NCI-H2029 treated with DMSO at 0.1 percent for 48 hours (cell line): ENCODE measurements around the gene FKBP5.
"Not testable (repeated sequence)": the region's sequence is repeated elsewhere in the genome, so short reads cannot be mapped to it uniquely, and the experiment has no call there.

ENCODE experiments used
- DNase-seq: peaks from one replicate; lab custom pipeline; 2025; lab: John Stamatoyannopoulos, UW

Gene FKBP5

DNA sequence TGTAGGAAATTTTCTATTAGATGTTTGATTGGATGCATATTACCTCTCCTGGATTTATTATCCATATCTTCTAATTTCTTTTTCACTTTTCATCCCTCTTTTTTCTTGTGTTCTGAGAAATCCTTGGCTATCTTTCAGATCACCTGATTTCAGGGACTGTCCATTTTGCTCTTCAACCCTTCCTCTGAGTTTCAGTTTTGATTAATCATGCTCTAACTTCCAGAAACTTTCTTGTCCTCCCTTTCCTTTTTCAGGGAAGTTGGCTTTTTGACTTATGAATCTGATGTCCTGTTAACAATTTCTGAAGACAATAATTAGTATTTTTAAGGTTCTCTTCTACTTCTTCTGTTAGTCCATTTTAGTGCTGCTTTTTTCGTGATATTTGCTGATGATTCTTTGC is 79.1 kb downstream of the FKBP5 start:
- no peak for DNase-seq

GRCh38 chr6:35607517-35608233 is 81.0 kb downstream of the FKBP5 start:
- DNase-seq: no peak

DNA sequence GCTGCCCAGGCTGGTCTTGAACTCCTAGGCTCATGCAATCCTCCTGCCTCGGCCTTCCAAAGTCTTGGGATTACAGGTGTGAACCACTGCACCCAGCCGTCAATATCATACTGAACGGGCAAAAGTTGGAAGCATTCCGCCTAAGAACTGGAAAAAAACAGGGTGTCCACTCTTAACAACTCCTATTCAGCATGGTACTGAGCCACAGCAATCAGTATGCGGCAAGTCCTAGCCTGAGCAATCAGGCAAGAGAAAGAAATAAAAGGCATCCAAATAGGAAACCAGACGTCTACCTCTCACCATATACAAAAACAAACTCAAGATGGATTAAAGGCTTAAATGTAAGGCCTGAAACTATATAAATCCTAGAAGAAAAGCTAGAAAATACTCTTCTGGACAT is 83.1 kb downstream of the FKBP5 start:
- no peak for DNase-seq

GRCh38 chr6:35603326-35604202 is 85.2 kb downstream of the FKBP5 start:
- no peak for DNase-seq

DNA sequence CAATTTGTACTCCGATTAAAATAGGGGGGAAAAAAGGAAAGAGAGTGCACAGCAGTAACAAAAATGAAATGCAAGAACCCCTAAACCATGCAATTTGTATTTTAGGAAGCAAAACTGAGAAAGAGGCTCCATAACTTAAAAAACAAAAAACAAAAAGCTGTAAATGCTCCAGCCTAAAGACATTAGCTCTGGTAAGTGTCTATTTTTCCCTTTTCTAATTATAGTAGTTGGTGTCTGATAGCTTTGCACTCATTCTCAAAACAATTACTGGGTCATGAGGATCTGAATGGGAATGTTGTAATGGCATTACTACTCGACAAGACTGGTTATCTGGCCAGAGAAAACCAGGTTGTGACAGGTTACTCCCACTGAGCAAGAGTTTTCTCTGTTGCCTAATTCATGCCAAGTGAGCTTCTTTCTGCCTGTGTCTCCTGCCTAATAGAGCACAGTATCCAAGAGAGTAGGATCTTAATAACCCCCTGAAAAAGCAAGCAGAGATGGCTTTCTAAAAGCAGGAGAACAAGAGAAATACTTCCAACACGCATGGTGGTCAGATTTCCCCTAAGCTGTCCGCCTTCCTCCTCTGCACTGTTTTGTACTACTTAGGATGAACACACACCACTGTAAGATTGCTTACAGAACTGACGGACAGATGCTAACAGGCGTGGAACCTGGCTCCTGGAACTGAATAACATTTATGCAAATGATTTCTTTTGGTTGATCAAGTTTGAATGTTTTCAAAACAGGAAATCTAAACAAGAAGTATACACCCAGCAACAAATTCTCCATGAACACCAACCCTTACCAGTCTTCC is 86.4 kb downstream of the FKBP5 start:
- no peak for DNase-seq

GRCh38 chr6:35601331-35602132 is 87.2 kb downstream of the FKBP5 start:
- DNase-seq: no peak

DNA sequence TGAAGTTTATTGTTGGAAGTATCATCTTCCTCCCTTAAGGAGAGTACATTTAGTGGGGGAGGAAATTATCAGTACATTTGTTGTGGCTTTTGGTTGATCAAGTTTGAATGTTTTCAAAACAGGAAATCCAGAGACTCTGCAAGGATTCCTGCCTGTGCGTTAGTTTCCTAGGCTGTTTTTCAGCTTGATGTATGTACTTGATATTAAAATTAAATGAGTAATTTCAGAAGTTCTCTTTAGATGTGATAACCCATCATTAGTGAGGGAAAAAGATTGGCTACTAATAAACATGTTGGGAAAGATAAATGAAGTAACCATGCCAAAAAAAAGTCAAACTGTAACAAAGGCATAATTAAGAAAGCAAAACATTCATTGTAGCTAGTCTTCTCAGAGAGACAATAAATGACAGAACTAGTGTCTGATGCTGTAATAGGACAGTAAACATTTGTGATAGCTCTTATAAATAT is 88.0 kb downstream of the FKBP5 start:
- no peak for DNase-seq

- no peak for DNase-seq
Observed at GRCh38 chr6:35599761-35600658, 88.7 kb downstream of the FKBP5 start.

DNA sequence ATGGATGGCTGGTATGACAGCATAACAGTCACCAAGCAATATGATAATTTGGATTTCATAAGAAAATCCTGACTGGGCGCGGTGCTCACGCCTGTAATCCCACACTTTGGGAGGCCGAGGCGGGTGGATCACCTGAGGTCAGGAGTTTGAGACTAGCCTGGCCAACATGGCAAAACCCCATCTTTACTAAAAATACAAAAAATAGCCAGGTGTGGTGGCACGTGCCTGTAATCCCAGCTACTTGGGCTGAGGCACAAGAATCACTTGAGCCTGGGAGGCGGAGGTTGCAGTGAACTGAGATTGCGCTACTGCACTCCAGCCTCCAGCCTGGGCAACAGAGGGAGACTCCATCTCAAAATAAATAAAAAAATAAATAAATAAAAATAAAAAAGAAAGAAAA is 90.1 kb downstream of the FKBP5 start:
- not testable (repeated sequence) for DNase-seq

DNA sequence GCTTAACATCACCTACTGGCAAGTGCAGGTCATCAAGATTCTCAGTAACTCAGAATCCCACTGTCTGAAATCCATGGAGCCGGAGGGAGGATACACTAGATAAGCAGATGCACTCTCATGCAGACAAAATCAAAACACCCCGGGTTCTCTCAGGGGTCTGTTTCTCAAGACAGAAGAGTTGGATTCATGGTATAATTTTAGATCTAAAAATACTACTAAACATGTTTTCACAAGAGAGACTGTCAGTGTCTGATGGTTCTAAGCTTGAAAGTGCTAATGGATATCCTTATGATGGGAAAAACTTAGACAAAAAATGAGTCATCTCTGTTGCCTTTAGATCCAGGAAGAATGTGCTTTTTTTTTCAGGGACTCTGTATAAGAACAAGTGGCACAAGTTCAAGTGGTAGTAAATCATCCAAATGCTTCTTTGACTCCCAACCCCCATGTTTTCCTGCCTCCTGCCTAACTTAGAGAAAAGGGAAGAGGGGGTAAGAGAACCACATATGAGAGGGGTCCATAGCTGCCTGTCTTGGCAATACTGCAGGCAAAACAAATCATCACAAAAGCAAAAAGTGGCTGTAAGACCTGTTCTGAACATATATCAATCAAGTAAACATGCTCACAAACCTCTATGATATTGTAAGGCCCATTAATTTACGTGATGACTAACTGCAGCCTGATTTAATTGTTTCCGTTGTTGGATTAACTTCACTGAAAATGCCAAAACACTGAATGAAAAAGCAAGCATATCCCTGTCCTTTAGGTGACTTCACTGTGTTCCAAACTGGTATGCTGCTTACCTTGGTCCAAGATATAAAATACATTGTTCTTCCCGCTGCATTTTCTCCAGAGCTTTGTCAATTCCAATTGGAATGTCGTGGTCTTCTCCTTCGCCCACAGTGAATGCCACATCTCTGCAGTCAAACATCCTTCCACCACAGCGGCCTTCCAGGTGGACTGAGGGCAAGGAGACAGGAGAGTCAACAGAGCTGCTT is 92.0 kb downstream of the FKBP5 start:
- no peak for DNase-seq

- DNase-seq: no peak
Observed at GRCh38 chr6:35594503-35595186, 94.1 kb downstream of the FKBP5 start.

DNA sequence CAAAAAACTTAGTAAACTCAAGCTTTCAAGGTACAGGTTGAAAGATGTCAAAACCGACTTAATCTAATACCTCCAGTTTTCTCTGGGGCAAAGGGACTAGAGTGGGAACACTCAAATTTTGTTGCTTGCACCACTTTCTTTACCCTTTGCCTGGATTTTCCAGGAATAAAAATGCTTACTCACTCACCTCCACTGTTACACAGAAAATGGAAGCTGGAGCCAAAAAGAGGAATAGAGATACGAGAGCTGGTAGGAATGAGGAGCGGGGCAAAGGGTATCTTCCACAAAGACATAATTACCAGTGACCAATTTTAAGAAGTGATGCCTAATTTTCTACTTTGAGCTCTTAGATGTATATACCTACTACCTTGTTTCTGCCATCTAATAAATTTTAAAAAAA is 96.5 kb downstream of the FKBP5 start:
- no peak for DNase-seq

GRCh38 chr6:35590622-35591066 is 98.1 kb downstream of the FKBP5 start:
- no peak for DNase-seq

- DNase-seq: no peak
Observed at GRCh38 chr6:35589904-35590303, 98.8 kb downstream of the FKBP5 start.

DNA sequence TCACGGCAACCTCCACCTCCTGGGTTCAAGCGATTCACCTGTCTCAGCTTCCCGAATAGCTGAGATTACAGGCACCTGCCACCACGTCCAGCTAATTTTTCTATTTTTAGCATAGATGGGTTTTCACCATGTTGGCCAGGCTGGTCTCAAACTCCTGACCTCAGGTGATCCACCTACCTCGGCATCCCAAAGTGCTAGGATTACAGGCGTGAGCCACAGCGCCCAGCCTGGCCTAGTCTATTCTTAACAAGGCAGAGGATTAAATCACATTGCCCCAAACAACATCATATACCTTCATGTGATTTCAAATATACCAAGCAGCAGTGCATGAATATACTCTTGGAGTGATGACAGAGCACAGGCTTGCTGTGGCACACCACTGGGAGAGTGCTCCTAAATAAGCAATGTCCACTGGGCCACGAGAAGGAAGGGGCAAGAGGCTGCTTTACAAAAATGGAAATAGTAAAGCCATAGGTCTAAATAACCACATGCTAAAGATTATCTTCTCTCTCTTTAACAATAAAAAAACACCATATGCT is 99.4 kb downstream of the FKBP5 start:
- DNase-seq: no peak

DNA sequence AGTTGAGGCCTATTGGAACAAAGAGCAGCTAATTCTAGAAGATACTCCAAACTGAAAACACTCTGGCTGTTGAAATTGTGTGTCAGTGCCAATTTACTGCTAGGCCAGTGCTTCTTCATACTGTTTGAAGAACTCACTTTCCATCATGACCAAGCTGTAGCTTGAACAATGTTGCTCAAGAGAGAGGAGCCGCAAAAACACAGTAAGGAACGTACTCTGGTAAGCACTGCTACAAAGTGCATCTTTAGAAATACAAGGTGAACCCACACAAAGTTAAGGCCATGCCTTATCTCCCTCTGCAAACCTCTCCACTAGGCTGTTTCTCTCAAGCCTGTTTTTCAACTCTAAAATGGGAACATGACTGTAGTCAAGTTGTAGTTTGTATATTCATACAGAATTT is 101.5 kb downstream of the FKBP5 start:
- no peak for DNase-seq

DNA sequence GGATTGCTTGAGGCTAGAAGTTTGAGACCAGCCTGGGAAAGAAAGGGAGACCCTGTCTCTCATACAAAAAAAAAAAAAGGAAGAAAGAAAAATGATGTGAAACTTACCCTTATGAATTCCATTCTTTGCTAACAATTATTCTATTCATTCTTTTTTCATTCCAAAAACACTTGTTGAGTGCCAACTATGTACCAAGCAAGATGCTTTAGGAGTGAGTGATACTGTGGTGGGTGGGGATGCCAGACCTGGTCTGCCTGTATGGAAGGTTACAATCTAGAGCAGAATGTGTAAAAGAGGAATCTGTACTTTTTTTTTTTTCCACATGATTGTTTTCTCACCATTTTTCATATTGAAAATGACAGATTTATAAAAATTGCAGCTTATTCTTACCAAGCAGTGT is 102.2 kb downstream of the FKBP5 start:
- DNase-seq: no peak

GRCh38 chr6:35585658-35586057 is 103.1 kb downstream of the FKBP5 start:
- no peak for DNase-seq
